Motor neuron (in vitro differentiated cells): Measurements from ENCODE around the gene DDX47. TPM values are rescaled to one million over a fixed set of nuclear protein-coding genes. Genes with fewer than 3 reads are reported as not detected.
"Not testable (repeated sequence)": the region's sequence is repeated elsewhere in the genome, so short reads cannot be mapped to it uniquely, and the experiment has no call there.

ENCODE experiments used
- ATAC-seq, 8 experiments: fragments of 200-7000 bp; cut with Tn5 transposase; replicated peaks in 6 of 8; 2 replicates each; pipeline ENCODE4 v1.8.0; 2021; ENCODE audit warnings: mild to moderate bottlenecking in 8 of 8, moderate library complexity in 8 of 8
- H3K27ac ChIP-seq, 2 donors: fragments of 250-450 bp; sonication (Bioruptor Pico); 2 replicates each; pipeline ENCODE4 v1.9.0; 2021; ENCODE audit warnings: antibody characterized with exemption in 2 of 2, mild to moderate bottlenecking in 2 of 2, moderate library complexity in 1 of 2
- H3K4me1 ChIP-seq, 2 donors: fragments of 250-450 bp; sonication (Bioruptor Pico); replicated peaks in 1 of 2; 2 replicates each; pipeline ENCODE4 v1.6.1; 2021; ENCODE audit warnings: antibody characterized with exemption in 2 of 2, mild to moderate bottlenecking in 2 of 2, moderate library complexity in 1 of 2
- H3K4me3 ChIP-seq, 5 donors: fragments of 250-450 bp; sonication (Bioruptor Pico); 2 replicates each; pipeline ENCODE4 v1.9.0; 2021; ENCODE audit warnings: antibody characterized with exemption in 5 of 5, mild to moderate bottlenecking in 5 of 5, moderate library complexity in 4 of 5
- WGBS, 10 experiments: fragments of 450-650 bp; shearing (Covaris generic); methylation state at CpG; one replicate each; pipeline ENCODE4 v1.0.0; 2022; 5-methylcytosine and 5-hydroxymethylcytosine counted together
- in situ Hi-C, 9 experiments: fragments of 400-800 bp; cut with MboI; loops; one replicate each; pipeline ENCODE4 v1.15.0; 2021; ENCODE audit warnings: low sequenced_read_pairs in 9 of 9, low pct_unique_long_range_greater_than_20kb in 2 of 9; ENCODE audit not compliant: unreplicated experiment in 9 of 9
- total RNA-seq, 8 experiments: library from RNA; unstranded; fragments of 300-600 nt; gene quantifications; 2 replicates each; pipeline versions ENCODE4 v1.2.3 to v1.2.4, GENCODE V29; 2022

The DDX47 gene
- total RNA-seq, 8 experiments from 2014 or later: 47.8 to 77.1 (median 61.5) TPM

- 51 to 100% (median 100%) methylated on average over 2 of the region's 2 CpGs; no CpG with 5 or more reads in 2 of the 10 experiments for WGBS, 10 experiments
- no peak overlapping the region for H3K27ac ChIP-seq
- H3K4me1 ChIP-seq: peaks cover 2 to 8% of the 10 kb centered on the region in 2 donors
- in situ Hi-C loops: no loop called here
- no peak overlapping the region for H3K4me3 ChIP-seq
- no peak for ATAC-seq
Measured at GRCh38 chr12:12819221-12819620, 6.1 kb downstream of the DDX47 start.

- H3K4me1 ChIP-seq: peaks cover 0 to 1% of the 10 kb centered on the region in 2 donors
- H3K27ac ChIP-seq: no peak overlapping the region
- 0 to 100% (median 58%) methylated on average over 1 to 2 of the region's 2 CpGs; no CpG with 5 or more reads in 3 of the 10 experiments for WGBS, 10 experiments
- in situ Hi-C loops: no loop called here
- H3K4me3 ChIP-seq: no peak overlapping the region
- peak in 5 of 8 experiments; percentile 21 to 94 (median 78) for ATAC-seq
Measured at GRCh38 chr12:12819752-12820311, 6.7 kb downstream of the DDX47 start.

GRCh38 chr12:12820376-12820775 lies 7.2 kb downstream of the DDX47 start:
- 70 to 100% (median 98%) methylated on average over 2 to 10 of the region's 11 CpGs; no CpG with 5 or more reads in 2 of the 10 experiments for WGBS, 10 experiments
- ATAC-seq, in situ Hi-C loops: not testable (repeated sequence)

GRCh38 chr12:12821975-12822374 lies 8.8 kb downstream of the DDX47 start:
- H3K27ac ChIP-seq: no peak overlapping the region
- ATAC-seq: no peak
- H3K4me1 ChIP-seq: no peaks in the 10 kb centered on the region
- WGBS, 10 experiments: 92 to 100% (median 93%) methylated on average over 3 to 6 of the region's 6 CpGs
- in situ Hi-C loops: no loop called here
- H3K4me3 ChIP-seq: no peak overlapping the region

More at GRCh38 chr12:12820376-12820775, 7.2 kb downstream of the DDX47 start:
- H3K27ac ChIP-seq, H3K4me3 ChIP-seq, H3K4me1 ChIP-seq: not testable (repeated sequence)

- Histone ChIP-seq H3K4me3 (no peak overlapping the region), H3K27ac (no peak overlapping the region), H3K4me1 (no peaks in the 10 kb centered on the region)
- no peak for ATAC-seq
- WGBS, 10 experiments: 75 to 100% (median 100%) methylated on average over 1 to 3 of the region's 4 CpGs; no CpG with 5 or more reads in 1 of the 10 experiments
- in situ Hi-C loops: no loop called here
Measured at GRCh38 chr12:12822886-12823285, 9.7 kb downstream of the DDX47 start.

- no peak for ATAC-seq
- Histone ChIP-seq H3K4me1 (no peaks in the 10 kb centered on the region), H3K27ac (no peak overlapping the region), H3K4me3 (no peak overlapping the region)
- in situ Hi-C loops: no loop called here
- WGBS, 10 experiments: 17 to 94% (median 69%) methylated on average over 2 of the region's 2 CpGs; no CpG with 5 or more reads in 3 of the 10 experiments
Measured at GRCh38 chr12:12823300-12823699, 10.2 kb downstream of the DDX47 start.

GRCh38 chr12:12823811-12824210 lies 10.7 kb downstream of the DDX47 start:
- 80 to 100% (median 95%) methylated on average over 1 to 5 of the region's 5 CpGs; no CpG with 5 or more reads in 1 of the 10 experiments for WGBS, 10 experiments
- no peak for ATAC-seq
- in situ Hi-C loops: no loop called here
- no peak overlapping the region for H3K4me3 ChIP-seq
- no peak overlapping the region for H3K27ac ChIP-seq
- H3K4me1 ChIP-seq: no peaks in the 10 kb centered on the region

GRCh38 chr12:12835378-12836146 lies 22.4 kb downstream of the DDX47 start:
- Histone ChIP-seq H3K4me3 (no peak overlapping the region), H3K4me1 (no peaks in the 10 kb centered on the region), H3K27ac (no peak overlapping the region)
- WGBS, 10 experiments: 80 to 100% (median 94%) methylated on average over 1 to 7 of the region's 7 CpGs; no CpG with 5 or more reads in 1 of the 10 experiments
- peak in 1 of 8 experiments; percentile 11 for ATAC-seq
- in situ Hi-C loops: loop anchor here in 1 of 9 experiments (10.0 kb wide), 1 partner anchor 69 kb away; no protein-coding TSS in a partner anchor

GRCh38 chr12:12836571-12836970 lies 23.4 kb downstream of the DDX47 start:
- Histone ChIP-seq H3K4me1 (no peaks in the 10 kb centered on the region), H3K27ac (no peak overlapping the region), H3K4me3 (no peak overlapping the region)
- in situ Hi-C loops: loop anchor here in 1 of 9 experiments (10.0 kb wide), 1 partner anchor 68 kb away; no protein-coding TSS in a partner anchor
- WGBS, 10 experiments: 61 to 100% (median 90%) methylated on average over 1 to 4 of the region's 6 CpGs; no CpG with 5 or more reads in 1 of the 10 experiments
- ATAC-seq: no peak

GRCh38 chr12:12837025-12837812 lies 24.1 kb downstream of the DDX47 start:
- Histone ChIP-seq H3K4me3 (no peak overlapping the region), H3K27ac (no peak overlapping the region), H3K4me1 (no peaks in the 10 kb centered on the region)
- 0 to 64% (median 40%) methylated on average over 1 to 6 of the region's 15 CpGs; no CpG with 5 or more reads in 5 of the 10 experiments for WGBS, 10 experiments
- ATAC-seq: peak; percentile 38 to 84 (median 64)
- in situ Hi-C loops: loop anchor here in 1 of 9 experiments (10.0 kb wide), 1 partner anchor 68 kb away; no protein-coding TSS in a partner anchor

- no peak for ATAC-seq
- Histone ChIP-seq H3K4me3 (no peak overlapping the region), H3K4me1 (no peaks in the 10 kb centered on the region), H3K27ac (no peak overlapping the region)
- in situ Hi-C loops: loop anchor here in 1 of 9 experiments (10.0 kb wide), 1 partner anchor 67 kb away; no protein-coding TSS in a partner anchor
- 80 to 100% (median 100%) methylated on average over 1 to 3 of the region's 3 CpGs; no CpG with 5 or more reads in 4 of the 10 experiments for WGBS, 10 experiments
Measured at GRCh38 chr12:12837813-12838153, 24.6 kb downstream of the DDX47 start.

- ATAC-seq: no peak
- Histone ChIP-seq H3K4me3 (no peak overlapping the region), H3K27ac (no peak overlapping the region), H3K4me1 (no peaks in the 10 kb centered on the region)
- WGBS, 10 experiments: 17 to 100% (median 100%) methylated on average over 1 of the region's 1 CpG; no CpG with 5 or more reads in 3 of the 10 experiments
- in situ Hi-C loops: loop anchor here in 1 of 9 experiments (10.0 kb wide), 1 partner anchor 66 kb away; no protein-coding TSS in a partner anchor
Measured at GRCh38 chr12:12839003-12839395, 25.9 kb downstream of the DDX47 start.
